Subcutaneous adipose tissue (tissue), 4 donors: ENCODE results near the gene BACH1. TPM values are rescaled to one million over a fixed set of nuclear protein-coding genes. Genes with fewer than 3 reads are reported as not detected.

Experiments
- CTCF ChIP-seq: fragments of 450-650 bp; IDR thresholded peaks from one replicate; pipeline ENCODE4 v1.5.1; 2016; ENCODE audit warnings: low read depth, mild to moderate bottlenecking, control low read depth, antibody characterized with exemption, moderate library complexity
- total RNA-seq, 4 donors: library from RNA; depleted of rRNA; stranded (reverse); fragments of >200 nt; gene quantifications; one replicate each; pipeline ENCODE4 v1.1.0, GENCODE V29; 2016

BACH1 gene
- total RNA-seq, 4 donors from 2014 or later, result 30.9 to 60.3 (median 45.5) TPM

GRCh38 chr21:29342363-29342957 lies 43.7 kb downstream of the BACH1 start:
- TF ChIP-seq CTCF, result no peak

GRCh38 chr21:29343519-29343918 lies 44.8 kb downstream of the BACH1 start:
- TF ChIP-seq CTCF, result no peak

GRCh38 chr21:29346281-29346680 lies 47.6 kb downstream of the BACH1 start:
- TF ChIP-seq CTCF, result no peak

- TF ChIP-seq CTCF, result no peak
These were observed 48.0 kb downstream of the BACH1 start for GRCh38 chr21:29346771-29347170.

GRCh38 chr21:29347274-29347681 lies 48.6 kb downstream of the BACH1 start:
- TF ChIP-seq CTCF, result no peak

GRCh38 chr21:29349702-29350101 lies 51.0 kb downstream of the BACH1 start:
- no peak for TF ChIP-seq CTCF

- no peak for TF ChIP-seq CTCF
These were observed 51.6 kb downstream of the BACH1 start for GRCh38 chr21:29350246-29350779.
